Neural progenitor cell (in vitro differentiated cells): ENCODE measurements around the gene SPRED3. TPM values are rescaled to one million over a fixed set of nuclear protein-coding genes. Genes with fewer than 3 reads are reported as not detected.

ENCODE experiments used
- DNase-seq: peaks from one replicate; pipeline ENCODE4 v3.0.0-alpha.2; 2016; ENCODE audit warnings: low spot score
- H2AFZ ChIP-seq: fragments of 200-600 bp; sonication (generic); replicated peaks from 2 replicates; pipeline ENCODE4 v1.6.1; 2016; ENCODE audit warnings: antibody characterized with exemption
- H3F3A ChIP-seq: fragments of 200-600 bp; sonication (generic); 2 replicates; pipeline ENCODE4 v1.6.1; 2016; ENCODE audit warnings: antibody characterized with exemption, low read depth
- H3K27ac ChIP-seq: fragments of 200-600 bp; sonication (generic); 2 replicates; pipeline ENCODE4 v1.5.1; 2016; ENCODE audit warnings: mild to moderate bottlenecking
- H3K27me3 ChIP-seq: fragments of 200-600 bp; sonication (generic); 2 replicates; pipeline ENCODE4 v1.6.1; 2016; ENCODE audit warnings: mild to moderate bottlenecking, moderate library complexity
- H3K36me3 ChIP-seq: fragments of 200-600 bp; sonication (generic); 2 replicates; pipeline ENCODE4 v1.5.1; 2016
- H3K4me1 ChIP-seq: fragments of 200-600 bp; sonication (generic); 2 replicates; pipeline ENCODE4 v1.6.1; 2016; ENCODE audit warnings: mixed run types
- H3K4me2 ChIP-seq: fragments of 200-600 bp; sonication (generic); 2 replicates; pipeline ENCODE4 v1.6.1; 2016
- H3K4me3 ChIP-seq: fragments of 200-600 bp; sonication (generic); 2 replicates; pipeline ENCODE4 v1.5.1; 2016
- H3K79me2 ChIP-seq: fragments of 200-600 bp; sonication (generic); 2 replicates; pipeline ENCODE4 v1.6.1; 2016; ENCODE audit warnings: low read depth
- H3K9ac ChIP-seq: fragments of 200-600 bp; sonication (generic); 2 replicates; pipeline ENCODE4 v1.6.1; 2016
- H3K9me3 ChIP-seq: fragments of 200-600 bp; sonication (generic); 2 replicates; pipeline ENCODE4 v1.5.1; 2016; ENCODE audit warnings: low read depth
- H4K20me1 ChIP-seq: fragments of 200-600 bp; sonication (generic); 2 replicates; pipeline ENCODE4 v1.6.1; 2016; ENCODE audit warnings: low read depth
- H3K27ac Mint-ChIP-seq: 3 replicates; pipeline ENCODE4 v1.8.0; 2021; ENCODE audit warnings: mixed read lengths
- H3K27me3 Mint-ChIP-seq: 2 replicates; pipeline ENCODE4 v1.8.0; 2022; ENCODE audit warnings: low read depth, mild to moderate bottlenecking, inconsistent platforms, moderate library complexity, mixed read lengths; ENCODE audit not compliant: insufficient read depth
- H3K36me3 Mint-ChIP-seq: 3 replicates; pipeline ENCODE4 v1.8.0; 2021; ENCODE audit warnings: mixed read lengths
- H3K4me1 Mint-ChIP-seq: 3 replicates; pipeline ENCODE4 v1.8.0; 2021; ENCODE audit warnings: mixed read lengths
- H3K4me3 Mint-ChIP-seq: 3 replicates; pipeline ENCODE4 v1.8.0; 2021; ENCODE audit warnings: mild to moderate bottlenecking, moderate library complexity, mixed read lengths
- H3K9me3 Mint-ChIP-seq: 3 replicates; pipeline ENCODE4 v1.8.0; 2020; ENCODE audit warnings: mixed read lengths
- EZH2 ChIP-seq: fragments of 200-600 bp; sonication (generic); IDR thresholded peaks from 2 replicates; pipeline ENCODE4 v1.6.1; 2017; ENCODE audit warnings: antibody characterized with exemption, mild to moderate bottlenecking, moderate library complexity
- EZH2phosphoT487 ChIP-seq: fragments of 200-600 bp; sonication (generic); IDR thresholded peaks from 2 replicates; pipeline ENCODE4 v1.6.1; 2017; ENCODE audit warnings: antibody characterized with exemption
- total RNA-seq: library from RNA; depleted of rRNA; stranded (reverse); fragments of >200 nt; gene quantifications from 2 replicates; pipeline ENCODE4 v1.2.3, GENCODE V29; 2015; ENCODE audit warnings: low replicate concordance
- TF ChIP-seq, protein P1 (sequence below): fragments of 200-600 bp; sonication (generic); IDR thresholded peaks from 2 replicates; pipeline ENCODE4 v1.5.1; 2017; ENCODE audit warnings: antibody characterized with exemption, mild to moderate bottlenecking

SPRED3 gene
- total RNA-seq, 1 donor from 2014 or later: 0.99 TPM

DNA sequence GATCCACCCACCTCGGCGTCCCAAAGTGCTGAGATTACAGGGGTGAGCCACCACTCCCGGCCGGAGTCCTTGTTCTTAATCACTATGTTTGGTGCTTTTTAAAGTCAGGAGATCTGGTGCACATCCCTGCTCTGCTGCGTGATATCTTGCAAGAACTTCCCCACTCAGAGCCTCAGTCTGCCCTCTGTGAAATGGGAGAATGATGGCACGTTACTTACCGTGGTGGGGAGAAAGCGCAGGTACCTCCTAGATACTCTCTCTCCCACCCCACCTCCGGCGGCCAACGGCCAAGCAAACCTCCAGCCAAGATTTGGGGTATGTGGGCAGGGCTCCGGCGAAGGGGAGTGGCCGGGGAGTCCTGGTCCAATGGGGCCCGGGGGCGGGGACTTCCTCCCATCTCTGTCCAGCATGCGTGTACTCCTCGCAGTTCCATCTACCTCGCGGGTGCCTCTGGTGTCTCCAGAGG lies 44.8 kb downstream of the SPRED3 start, which contains the start of gene RYR1:
TSS of gene RYR1 (plus strand) at position 424 of the 466 bp plus-strand sequence. CDS start 139 bp downstream, outside the sequence.
- no peaks in the 10 kb centered on the region for H3K36me3 Mint-ChIP-seq
- H3K27me3 Mint-ChIP-seq: peaks cover 9% of the 10 kb centered on the region
- TF ChIP-seq, protein P1, sequence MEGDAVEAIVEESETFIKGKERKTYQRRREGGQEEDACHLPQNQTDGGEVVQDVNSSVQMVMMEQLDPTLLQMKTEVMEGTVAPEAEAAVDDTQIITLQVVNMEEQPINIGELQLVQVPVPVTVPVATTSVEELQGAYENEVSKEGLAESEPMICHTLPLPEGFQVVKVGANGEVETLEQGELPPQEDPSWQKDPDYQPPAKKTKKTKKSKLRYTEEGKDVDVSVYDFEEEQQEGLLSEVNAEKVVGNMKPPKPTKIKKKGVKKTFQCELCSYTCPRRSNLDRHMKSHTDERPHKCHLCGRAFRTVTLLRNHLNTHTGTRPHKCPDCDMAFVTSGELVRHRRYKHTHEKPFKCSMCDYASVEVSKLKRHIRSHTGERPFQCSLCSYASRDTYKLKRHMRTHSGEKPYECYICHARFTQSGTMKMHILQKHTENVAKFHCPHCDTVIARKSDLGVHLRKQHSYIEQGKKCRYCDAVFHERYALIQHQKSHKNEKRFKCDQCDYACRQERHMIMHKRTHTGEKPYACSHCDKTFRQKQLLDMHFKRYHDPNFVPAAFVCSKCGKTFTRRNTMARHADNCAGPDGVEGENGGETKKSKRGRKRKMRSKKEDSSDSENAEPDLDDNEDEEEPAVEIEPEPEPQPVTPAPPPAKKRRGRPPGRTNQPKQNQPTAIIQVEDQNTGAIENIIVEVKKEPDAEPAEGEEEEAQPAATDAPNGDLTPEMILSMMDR: no peak
- TF ChIP-seq EZH2phosphoT487: no peak
- TF ChIP-seq EZH2: no peak

DNA sequence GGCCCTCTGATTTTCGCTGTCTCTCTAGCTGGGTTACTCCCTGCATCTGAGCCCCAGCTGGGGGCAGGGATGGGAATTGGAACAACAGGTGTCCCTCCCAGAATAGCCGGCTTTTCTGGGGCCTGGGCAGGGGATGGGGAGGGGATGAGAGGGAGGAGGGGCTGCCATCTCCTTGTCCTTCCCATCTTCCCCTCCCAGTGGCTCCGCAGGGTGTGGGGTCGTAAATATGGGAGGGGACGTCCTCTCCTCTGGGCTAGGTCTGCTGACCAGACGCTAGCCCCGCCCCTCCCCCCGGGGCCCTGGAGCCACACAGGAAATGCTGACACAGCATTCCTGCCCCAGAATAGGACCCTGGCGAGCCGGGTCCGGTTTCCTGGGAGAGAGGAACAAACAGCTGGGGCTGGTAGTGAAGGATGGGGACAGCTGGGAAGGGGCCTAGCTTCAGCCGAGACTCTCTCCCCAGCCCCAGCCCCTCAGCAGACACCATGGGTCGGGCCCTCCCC lies 46.1 kb downstream of the SPRED3 start:
- H3K9me3 Mint-ChIP-seq: no peaks in the 10 kb centered on the region
- peak; percentile 94 for DNase-seq
- Histone ChIP-seq H3K27me3 (no peaks in the 10 kb centered on the region), H4K20me1 (peaks cover 4% of the 10 kb centered on the region), H3K27ac (no peak overlapping the region), H3K9me3 (no peaks in the 10 kb centered on the region), H3K36me3 (no peaks in the 10 kb centered on the region), H3K4me3 (peak overlapping the region; percentile 42), H3K79me2 (no peaks in the 10 kb centered on the region), H3F3A (peaks cover 34% of the 10 kb centered on the region), H3K4me1 (peaks cover 17% of the 10 kb centered on the region), H2AFZ (no peak overlapping the region), H3K9ac (no peak overlapping the region), H3K4me2 (peak overlapping the region; percentile 83)
- TF ChIP-seq EZH2phosphoT487 (no peak), EZH2 (no peak)
- TF ChIP-seq, protein P1: no peak
- H3K27ac Mint-ChIP-seq: no peak overlapping the region
- H3K27me3 Mint-ChIP-seq: peaks cover 5% of the 10 kb centered on the region
- H3K4me1 Mint-ChIP-seq: peaks cover 14% of the 10 kb centered on the region
- no peaks in the 10 kb centered on the region for H3K36me3 Mint-ChIP-seq
- H3K4me3 Mint-ChIP-seq: peak overlapping the region; percentile 83

More for the DNA sequence above, 44.8 kb downstream of the SPRED3 start, which contains the start of gene RYR1:
- no peaks in the 10 kb centered on the region for H3K9me3 Mint-ChIP-seq
- H3K27me3 ChIP-seq: no peaks in the 10 kb centered on the region
- peaks cover 4% of the 10 kb centered on the region for H4K20me1 ChIP-seq
- peaks cover 17% of the 10 kb centered on the region for H3K4me1 ChIP-seq
- no peaks in the 10 kb centered on the region for H3K36me3 ChIP-seq
- no peak within 1 kb of the TSS for H3K27ac ChIP-seq
- H3K79me2 ChIP-seq: no peaks in the 10 kb centered on the region
- no peaks in the 10 kb centered on the region for H3K9me3 ChIP-seq
- H3F3A ChIP-seq: peaks cover 45% of the 10 kb centered on the region
- peak; percentile 95 for DNase-seq
- no peak within 1 kb of the TSS for H3K9ac ChIP-seq
- peak within 1 kb of the TSS; percentile 83 for H3K4me2 ChIP-seq
- peaks cover 14% of the 10 kb centered on the region for H3K4me1 Mint-ChIP-seq
- peak within 1 kb of the TSS; percentile 83 for H3K4me3 Mint-ChIP-seq
- no peak within 1 kb of the TSS for H3K27ac Mint-ChIP-seq
- H3K4me3 ChIP-seq: peak within 1 kb of the TSS; percentile 42
- H2AFZ ChIP-seq: no peak within 1 kb of the TSS

DNA sequence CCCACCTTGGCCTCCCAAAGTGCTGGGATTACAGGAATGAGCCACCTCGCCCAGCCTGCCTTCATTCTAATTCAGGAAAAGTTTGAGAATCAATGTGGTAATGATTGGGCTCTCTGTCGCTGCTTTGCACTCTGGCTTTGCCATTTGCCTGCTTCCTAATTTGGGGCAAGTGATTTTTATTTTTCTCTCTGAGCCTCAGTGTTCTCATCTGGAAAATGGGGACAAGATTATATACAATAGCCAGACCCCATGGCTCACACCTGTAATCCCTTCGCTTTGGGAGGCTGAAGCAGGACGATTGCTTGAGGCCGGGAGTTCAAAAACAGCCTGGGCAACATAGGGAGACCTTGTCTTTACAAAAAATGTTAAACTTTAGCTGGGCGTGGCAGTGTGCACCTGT lies 48.8 kb downstream of the SPRED3 start:
- Histone ChIP-seq H4K20me1 (peaks cover 4% of the 10 kb centered on the region), H3K9ac (no peak overlapping the region), H3K4me1 (peaks cover 21% of the 10 kb centered on the region), H3K9me3 (no peaks in the 10 kb centered on the region), H3F3A (peaks cover 22% of the 10 kb centered on the region), H2AFZ (no peak overlapping the region), H3K4me2 (no peak overlapping the region), H3K79me2 (no peaks in the 10 kb centered on the region), H3K36me3 (no peaks in the 10 kb centered on the region), H3K27ac (no peak overlapping the region), H3K27me3 (no peaks in the 10 kb centered on the region), H3K4me3 (no peak overlapping the region)
- Mint-ChIP-seq H3K36me3 (no peaks in the 10 kb centered on the region), H3K27ac (no peak overlapping the region), H3K9me3 (no peaks in the 10 kb centered on the region), H3K4me3 (no peak overlapping the region), H3K27me3 (peaks cover 3% of the 10 kb centered on the region), H3K4me1 (peaks cover 20% of the 10 kb centered on the region)
- TF ChIP-seq, protein P1: no peak
- TF ChIP-seq EZH2: no peak
- no peak for TF ChIP-seq EZH2phosphoT487
- no peak for DNase-seq
